Subcutaneous adipose tissue (tissue), 4 donors: ENCODE measurements around the gene FAM234B. TPM values are rescaled to one million over a fixed set of nuclear protein-coding genes. Genes with fewer than 3 reads are reported as not detected.

Experiments used
- total RNA-seq, 4 donors: library from RNA; depleted of rRNA; stranded (reverse); fragments of >200 nt; gene quantifications; one replicate each; pipeline ENCODE4 v1.1.0, GENCODE V29; 2016
- TF ChIP-seq, protein P1 (sequence below): fragments of 450-650 bp; IDR thresholded peaks from one replicate; pipeline ENCODE4 v1.5.1; 2016; ENCODE audit warnings: low read depth, mild to moderate bottlenecking, control low read depth, antibody characterized with exemption, moderate library complexity

The FAM234B gene, protein sequence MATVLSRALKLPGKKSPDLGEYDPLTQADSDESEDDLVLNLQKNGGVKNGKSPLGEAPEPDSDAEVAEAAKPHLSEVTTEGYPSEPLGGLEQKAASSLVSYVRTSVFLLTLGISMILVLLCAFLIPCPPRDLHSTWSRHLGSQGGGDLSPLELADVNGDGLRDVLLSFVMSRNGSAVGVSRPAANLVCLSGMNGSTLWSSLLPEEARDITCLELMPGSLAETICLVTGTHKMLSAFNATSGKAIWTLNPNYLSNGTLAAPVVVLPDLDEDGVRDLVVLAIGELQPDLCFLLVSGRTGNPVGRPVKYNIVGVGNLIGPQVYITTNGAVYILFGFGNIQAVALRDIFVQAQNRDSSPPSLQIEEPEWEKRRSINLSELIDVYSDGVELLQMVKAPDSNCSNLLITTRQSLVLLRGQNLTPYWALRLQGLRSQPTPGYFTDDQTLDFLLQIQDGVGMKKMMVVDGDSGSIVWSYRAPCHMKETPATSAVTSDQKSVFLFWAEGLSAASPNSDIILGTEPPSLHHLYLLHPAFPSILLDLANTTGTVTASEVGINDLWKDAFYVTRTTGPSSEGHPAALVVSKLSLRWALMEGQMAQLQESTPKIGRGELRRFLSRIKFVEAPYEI
- 1 to 10 TPM; 5.2 to 6.4 (median 5.7) TPM for total RNA-seq

DNA sequence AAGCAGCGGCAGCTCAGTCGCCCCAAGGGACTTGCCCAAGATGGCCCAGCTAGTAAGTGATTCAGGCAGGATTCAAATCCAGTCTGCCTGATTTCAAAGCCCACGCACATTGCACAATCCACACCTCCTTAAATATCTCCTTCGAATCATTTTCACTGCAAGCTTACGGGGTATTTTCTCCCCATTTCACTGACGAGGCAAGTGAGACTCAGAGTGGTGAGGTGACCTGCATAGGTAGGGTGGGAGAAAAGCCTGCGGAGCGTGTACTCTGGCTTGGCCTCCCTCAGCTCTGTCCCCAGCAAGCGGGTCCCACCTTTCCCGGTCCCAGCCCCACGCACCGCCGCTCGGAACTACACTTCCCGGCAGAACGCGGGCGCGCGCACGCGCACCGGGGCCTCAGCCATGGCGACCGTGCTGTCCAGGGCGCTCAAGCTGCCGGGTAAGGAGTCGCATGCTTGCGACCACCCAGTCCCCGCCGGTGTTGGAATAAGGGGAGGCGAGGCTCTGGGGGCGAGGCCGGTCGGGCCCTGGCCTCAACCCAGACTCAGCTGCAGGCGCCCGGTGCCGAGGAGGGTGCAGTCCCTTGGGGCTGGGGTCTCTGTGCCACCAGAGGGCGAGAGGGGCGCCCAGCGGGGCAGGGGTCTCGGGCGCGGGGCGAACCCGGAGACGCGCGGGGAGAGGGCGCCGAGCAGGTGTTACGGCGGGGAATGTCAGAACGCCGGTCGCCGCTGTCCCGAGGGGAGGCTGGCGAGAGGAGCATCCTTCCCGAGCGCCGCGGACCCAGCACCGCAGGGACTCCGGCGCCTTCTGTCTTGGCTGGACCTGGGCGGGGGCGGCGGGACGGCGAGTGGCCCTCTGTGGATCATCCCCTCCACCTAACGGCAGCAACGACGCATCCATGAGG lies at the start of gene FAM234B:
Gene FAM234B, plus strand, starts transcription at position 380 of the 904 bp plus-strand sequence. Its CDS starts 23 bp downstream, at position 403.
- TF ChIP-seq, protein P1, sequence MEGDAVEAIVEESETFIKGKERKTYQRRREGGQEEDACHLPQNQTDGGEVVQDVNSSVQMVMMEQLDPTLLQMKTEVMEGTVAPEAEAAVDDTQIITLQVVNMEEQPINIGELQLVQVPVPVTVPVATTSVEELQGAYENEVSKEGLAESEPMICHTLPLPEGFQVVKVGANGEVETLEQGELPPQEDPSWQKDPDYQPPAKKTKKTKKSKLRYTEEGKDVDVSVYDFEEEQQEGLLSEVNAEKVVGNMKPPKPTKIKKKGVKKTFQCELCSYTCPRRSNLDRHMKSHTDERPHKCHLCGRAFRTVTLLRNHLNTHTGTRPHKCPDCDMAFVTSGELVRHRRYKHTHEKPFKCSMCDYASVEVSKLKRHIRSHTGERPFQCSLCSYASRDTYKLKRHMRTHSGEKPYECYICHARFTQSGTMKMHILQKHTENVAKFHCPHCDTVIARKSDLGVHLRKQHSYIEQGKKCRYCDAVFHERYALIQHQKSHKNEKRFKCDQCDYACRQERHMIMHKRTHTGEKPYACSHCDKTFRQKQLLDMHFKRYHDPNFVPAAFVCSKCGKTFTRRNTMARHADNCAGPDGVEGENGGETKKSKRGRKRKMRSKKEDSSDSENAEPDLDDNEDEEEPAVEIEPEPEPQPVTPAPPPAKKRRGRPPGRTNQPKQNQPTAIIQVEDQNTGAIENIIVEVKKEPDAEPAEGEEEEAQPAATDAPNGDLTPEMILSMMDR = no peak

GRCh38 chr12:12995088-12995487 lies 49.1 kb upstream of the FAM234B start:
- TF ChIP-seq, protein P1 = no peak

DNA sequence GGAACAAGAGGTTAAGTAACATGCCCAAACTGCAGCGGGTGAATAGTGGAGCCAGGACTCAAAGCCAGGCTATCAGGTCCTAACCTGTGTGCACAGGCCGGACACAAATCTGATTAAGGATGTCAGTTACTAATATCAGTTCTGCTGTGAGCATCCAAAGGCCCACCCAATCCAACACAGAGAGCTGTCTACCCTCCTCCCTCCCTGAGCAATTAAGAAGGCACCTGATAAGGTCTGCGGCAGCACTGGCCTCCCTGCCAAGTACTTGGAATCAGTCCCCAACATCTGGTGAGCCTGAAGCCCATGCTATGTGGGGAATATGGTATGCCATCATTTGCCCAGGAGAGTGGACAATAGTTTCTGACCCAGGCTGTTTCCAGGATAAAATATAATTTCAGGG lies 48.0 kb upstream of the FAM234B start:
- TF ChIP-seq, protein P1 = no peak

GRCh38 chr12:12997156-12997555 lies 47.0 kb upstream of the FAM234B start:
- TF ChIP-seq, protein P1 = no peak

DNA sequence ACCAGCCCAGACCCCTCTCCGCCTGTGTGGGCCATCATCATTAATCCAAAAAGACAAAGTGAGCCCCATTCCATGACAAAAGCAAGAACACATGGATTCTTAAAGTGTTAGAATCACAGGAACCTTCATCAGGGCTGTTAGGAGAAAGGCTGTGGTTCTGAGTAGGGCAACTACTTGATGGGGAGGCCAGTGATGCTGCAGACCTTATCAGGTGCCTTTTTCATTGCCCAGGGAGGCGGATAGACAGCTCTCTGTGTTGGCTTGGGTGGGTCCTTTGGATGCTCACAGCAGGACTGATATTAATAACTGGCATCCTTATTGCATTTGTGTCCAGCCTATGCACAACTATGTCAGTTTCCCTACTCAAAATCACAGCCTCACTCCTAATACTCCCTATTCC lies 46.4 kb upstream of the FAM234B start:
- TF ChIP-seq, protein P1 = no peak

DNA sequence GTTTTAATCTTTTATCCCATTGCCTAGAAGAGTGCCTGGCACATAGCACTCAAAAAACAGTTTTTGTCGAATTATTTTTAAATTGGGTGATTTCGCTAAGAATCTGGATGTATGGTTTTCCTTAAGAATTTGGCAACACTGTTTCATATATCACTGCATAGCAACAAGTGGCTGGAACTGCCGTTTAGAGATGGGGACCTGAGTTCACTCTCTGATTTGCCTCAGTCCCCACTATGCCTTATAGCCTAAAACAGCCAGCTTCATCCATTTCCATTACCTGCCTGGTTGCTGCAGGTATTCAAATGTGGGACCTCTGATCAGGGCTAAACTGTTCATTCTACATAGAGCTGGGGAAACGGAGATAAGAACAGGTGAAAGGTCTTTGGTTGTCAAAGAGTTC lies 45.9 kb upstream of the FAM234B start:
- TF ChIP-seq, protein P1 = no peak
